Tibial nerve (tissue), 4 donors: ENCODE measurements around the gene SMIM23. TPM values are rescaled to one million over a fixed set of nuclear protein-coding genes. Genes with fewer than 3 reads are reported as not detected.

ENCODE experiments used
- DNase-seq, 2 donors: peaks; one replicate each; pipeline ENCODE4 v3.0.0-alpha.2; 2019; ENCODE audit warnings: low spot score in 2 of 2
- H3K27ac ChIP-seq, 4 donors: fragments of 200-600 bp; sonication (generic) in 3 of 4; one replicate each; pipeline ENCODE4 v1.5.1; 2017 to 2019; ENCODE audit warnings: mild to moderate bottlenecking in 1 of 4
- H3K27me3 ChIP-seq, 2 donors: fragments of 200-600 bp; sonication (generic) in 1 of 2; one replicate each; pipeline versions ENCODE4 v1.5.1 to v1.6.0; 2017 to 2019
- H3K36me3 ChIP-seq, 3 donors: fragments of 200-600 bp; sonication (generic); one replicate each; pipeline ENCODE4 v1.5.1; 2018 to 2019
- H3K4me1 ChIP-seq, 4 donors: fragments of 200-600 bp; sonication (generic) in 3 of 4; one replicate each; pipeline ENCODE4 v1.5.1; 2017 to 2019
- H3K4me3 ChIP-seq, 4 donors: fragments of 200-600 bp; sonication (generic) in 3 of 4; one replicate each; pipeline ENCODE4 v1.5.1; 2017 to 2019; ENCODE audit warnings: mild to moderate bottlenecking in 1 of 4, moderate library complexity in 1 of 4
- H3K9me3 ChIP-seq, 4 donors: fragments of 200-600 bp; sonication (generic) in 3 of 4; one replicate each; pipeline ENCODE4 v1.5.1; 2017 to 2019
- EP300 ChIP-seq, 2 donors: sonication (generic); formaldehyde crosslinking; IDR thresholded peaks; one replicate each; pipeline ENCODE4 v1.6.1; 2017; ENCODE audit warnings: antibody characterized with exemption in 2 of 2, mild to moderate bottlenecking in 1 of 2
- POLR2A ChIP-seq, 2 donors: fragments of 450-650 bp; IDR thresholded peaks; one replicate each; pipeline ENCODE4 v1.6.1; 2017; ENCODE audit warnings: antibody characterized with exemption in 2 of 2, mild to moderate bottlenecking in 2 of 2, moderate library complexity in 2 of 2
- WGBS, 2 donors: methylation state at CpG; one replicate each; pipeline ENCODE4 v1.1.5; 2018; 5-methylcytosine and 5-hydroxymethylcytosine counted together
- total RNA-seq, 4 donors: library from RNA; depleted of rRNA; stranded (reverse); fragments of >200 nt; gene quantifications; one replicate each; pipeline ENCODE4 v1.1.0, GENCODE V29; 2016
- TF ChIP-seq, protein P1 (sequence below), 5 experiments: fragments of 200-600 bp in 3 of 5; fragments of 450-650 bp in 2 of 5; sonication (generic) in 3 of 5; IDR thresholded peaks; one replicate each; pipeline ENCODE4 v1.5.1; 2016 to 2019; ENCODE audit warnings: antibody characterized with exemption in 5 of 5, mild to moderate bottlenecking in 3 of 5, moderate library complexity in 2 of 5

Gene SMIM23
- total RNA-seq, 4 donors from 2014 or later: not detected

DNA sequence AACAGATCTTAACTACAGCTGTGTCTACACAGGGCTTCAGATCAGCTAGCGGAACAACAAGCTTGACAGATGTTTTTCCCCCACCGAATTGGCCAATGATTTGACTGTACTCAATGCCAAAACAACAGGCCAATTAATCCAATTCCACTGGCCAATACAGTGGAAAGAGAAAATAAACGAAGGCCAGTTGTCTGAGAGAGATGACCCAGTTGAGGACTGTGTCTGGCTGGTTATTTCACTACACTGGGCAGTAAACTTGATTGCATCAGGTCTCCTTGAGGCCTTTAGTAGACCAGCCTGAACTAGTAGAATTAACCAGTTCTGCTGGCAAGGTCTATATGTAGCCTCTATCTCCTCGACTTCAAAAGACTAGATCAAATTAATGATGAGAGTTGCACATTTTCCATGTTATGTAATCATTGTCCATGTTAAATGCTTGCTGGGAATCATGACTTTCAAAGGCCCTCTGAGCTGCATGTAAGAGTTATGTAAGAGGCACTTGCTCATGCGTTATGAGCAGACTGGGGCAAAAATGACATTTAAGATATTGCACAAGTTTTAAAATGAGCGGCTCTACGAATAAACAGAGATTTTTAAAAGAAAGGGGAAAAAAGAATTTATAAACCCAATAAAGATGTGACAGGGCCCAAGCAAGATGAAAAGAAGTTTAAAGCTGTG, 28.3 kb downstream of the SMIM23 start:
- no peaks in the 10 kb centered on the region for H3K4me1 ChIP-seq
- H3K27ac ChIP-seq: no peak overlapping the region
- H3K4me3 ChIP-seq: no peak overlapping the region
- DNase-seq: no peak
- WGBS, 2 donors: 78 to 86% methylated on average over 7 of the region's 7 CpGs
- TF ChIP-seq POLR2A (IDR thresholded peaks at IDR 0.05): no peak
- TF ChIP-seq, protein P1, sequence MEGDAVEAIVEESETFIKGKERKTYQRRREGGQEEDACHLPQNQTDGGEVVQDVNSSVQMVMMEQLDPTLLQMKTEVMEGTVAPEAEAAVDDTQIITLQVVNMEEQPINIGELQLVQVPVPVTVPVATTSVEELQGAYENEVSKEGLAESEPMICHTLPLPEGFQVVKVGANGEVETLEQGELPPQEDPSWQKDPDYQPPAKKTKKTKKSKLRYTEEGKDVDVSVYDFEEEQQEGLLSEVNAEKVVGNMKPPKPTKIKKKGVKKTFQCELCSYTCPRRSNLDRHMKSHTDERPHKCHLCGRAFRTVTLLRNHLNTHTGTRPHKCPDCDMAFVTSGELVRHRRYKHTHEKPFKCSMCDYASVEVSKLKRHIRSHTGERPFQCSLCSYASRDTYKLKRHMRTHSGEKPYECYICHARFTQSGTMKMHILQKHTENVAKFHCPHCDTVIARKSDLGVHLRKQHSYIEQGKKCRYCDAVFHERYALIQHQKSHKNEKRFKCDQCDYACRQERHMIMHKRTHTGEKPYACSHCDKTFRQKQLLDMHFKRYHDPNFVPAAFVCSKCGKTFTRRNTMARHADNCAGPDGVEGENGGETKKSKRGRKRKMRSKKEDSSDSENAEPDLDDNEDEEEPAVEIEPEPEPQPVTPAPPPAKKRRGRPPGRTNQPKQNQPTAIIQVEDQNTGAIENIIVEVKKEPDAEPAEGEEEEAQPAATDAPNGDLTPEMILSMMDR (IDR thresholded peaks at IDR 0.05): no peak
- TF ChIP-seq EP300 (IDR thresholded peaks at IDR 0.05): no peak
- H3K36me3 ChIP-seq: no peaks in the 10 kb centered on the region
- peaks cover 0 to 41% (median 3%) of the 10 kb centered on the region in 4 donors for H3K9me3 ChIP-seq
- no peaks in the 10 kb centered on the region for H3K27me3 ChIP-seq

DNA sequence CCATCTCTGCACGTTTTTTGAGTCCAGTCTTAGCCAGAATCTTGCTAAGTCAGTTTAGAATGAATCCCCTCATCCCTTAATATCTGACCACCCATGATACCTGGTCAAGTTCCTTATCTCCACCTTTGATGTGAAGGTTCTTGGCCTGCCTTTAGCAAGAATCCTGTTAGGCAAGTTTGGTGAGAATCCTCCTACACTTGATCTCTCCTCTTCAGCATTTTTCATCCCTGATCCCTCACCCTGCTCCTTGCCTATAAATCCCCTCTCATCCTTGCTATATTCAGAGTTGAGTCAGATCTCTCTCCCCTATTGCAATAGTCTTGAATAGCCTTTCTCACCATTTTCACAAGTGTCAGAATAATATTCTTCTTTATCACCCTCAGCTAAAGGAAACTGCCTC, 31.0 kb downstream of the SMIM23 start:
- Histone ChIP-seq H3K4me3 (no peak overlapping the region), H3K36me3 (no peaks in the 10 kb centered on the region), H3K4me1 (no peaks in the 10 kb centered on the region), H3K27ac (no peak overlapping the region), H3K27me3 (no peaks in the 10 kb centered on the region), H3K9me3 (peaks cover 0 to 14% (median 0%) of the 10 kb centered on the region in 4 donors)
- no peak for DNase-seq
- TF ChIP-seq EP300 (IDR thresholded peaks at IDR 0.05) (no peak), POLR2A (IDR thresholded peaks at IDR 0.05) (no peak)
- TF ChIP-seq, protein P1 (IDR thresholded peaks at IDR 0.05): no peak
- WGBS, 2 donors: 20 to 52% methylated on average over 1 of the region's 1 CpG

DNA sequence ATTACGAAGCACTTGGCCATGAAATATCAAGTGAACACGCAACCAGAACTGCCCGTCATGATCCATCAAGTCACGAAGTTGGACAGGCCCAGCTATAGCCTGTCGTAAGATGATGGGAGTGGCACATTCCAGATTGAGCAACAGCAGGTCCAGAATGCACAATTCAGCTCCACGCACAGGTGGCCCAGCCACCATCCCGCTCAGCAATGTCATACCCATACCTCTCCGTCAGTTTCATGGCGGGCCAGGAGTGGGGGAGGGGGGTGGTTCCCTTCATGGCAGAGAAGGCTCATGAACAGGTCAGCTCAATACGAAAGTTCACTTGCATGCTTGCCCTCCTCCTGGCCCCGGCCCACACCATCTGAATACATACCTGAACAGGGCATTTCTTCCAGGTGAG, 34.9 kb downstream of the SMIM23 start:
- WGBS, 2 donors: 94 to 96% methylated on average over 11 of the region's 11 CpGs
- no peak for DNase-seq
- Histone ChIP-seq H3K4me3 (no peak overlapping the region), H3K9me3 (no peaks in the 10 kb centered on the region), H3K4me1 (no peaks in the 10 kb centered on the region), H3K27me3 (no peaks in the 10 kb centered on the region), H3K27ac (no peak overlapping the region), H3K36me3 (no peaks in the 10 kb centered on the region)
- TF ChIP-seq POLR2A (IDR thresholded peaks at IDR 0.05) (no peak), EP300 (IDR thresholded peaks at IDR 0.05) (no peak)
- TF ChIP-seq, protein P1 (IDR thresholded peaks at IDR 0.05): no peak

DNA sequence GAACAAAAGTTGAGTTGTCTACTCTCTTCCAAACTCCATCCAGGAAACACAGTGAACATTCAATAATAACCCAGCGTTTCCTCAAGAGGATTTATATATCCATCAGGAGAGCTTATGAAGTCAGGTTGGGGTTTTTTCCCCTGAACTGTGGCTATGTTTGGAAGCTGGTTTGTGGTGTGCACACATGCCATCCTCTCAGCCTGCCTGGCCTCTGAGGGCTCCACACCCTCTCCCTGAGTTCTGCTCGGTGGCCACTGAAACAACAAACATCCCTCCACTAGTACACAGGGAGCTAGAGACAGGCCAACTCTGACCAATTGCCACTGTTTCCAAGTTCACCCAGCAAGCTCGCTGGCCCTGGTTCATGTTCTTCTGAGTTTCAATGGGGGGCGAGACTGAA, 35.7 kb downstream of the SMIM23 start:
- TF ChIP-seq, protein P1 (IDR thresholded peaks at IDR 0.05): no peak
- TF ChIP-seq EP300 (IDR thresholded peaks at IDR 0.05) (no peak), POLR2A (IDR thresholded peaks at IDR 0.05) (no peak)
- no peaks in the 10 kb centered on the region for H3K36me3 ChIP-seq
- H3K27ac ChIP-seq: no peak overlapping the region
- H3K27me3 ChIP-seq: no peaks in the 10 kb centered on the region
- no peak for DNase-seq
- H3K9me3 ChIP-seq: no peaks in the 10 kb centered on the region
- H3K4me1 ChIP-seq: no peaks in the 10 kb centered on the region
- 65 to 73% methylated on average over 4 of the region's 4 CpGs for WGBS, 2 donors
- no peak overlapping the region for H3K4me3 ChIP-seq

DNA sequence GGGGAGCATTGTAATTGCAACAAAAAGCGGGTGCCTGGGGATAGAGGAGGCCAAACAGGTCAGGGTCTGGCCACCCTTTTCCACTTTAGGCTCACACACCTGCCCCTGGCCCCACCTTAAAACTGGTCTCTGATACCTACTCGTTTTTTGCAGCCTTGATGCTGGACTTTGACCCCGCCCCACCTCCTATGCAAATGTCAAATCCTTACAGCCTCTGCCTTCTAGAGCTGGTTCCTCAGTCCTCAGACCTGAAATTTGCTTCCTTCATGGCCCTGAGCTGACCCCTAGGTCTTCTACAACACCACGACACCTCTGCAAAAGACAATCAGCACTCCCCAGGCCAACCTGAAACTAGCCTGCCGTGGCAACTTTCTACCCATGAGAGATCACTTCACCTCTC, 37.7 kb downstream of the SMIM23 start:
- Histone ChIP-seq H3K9me3 (no peaks in the 10 kb centered on the region), H3K27ac (no peak overlapping the region), H3K27me3 (no peaks in the 10 kb centered on the region), H3K4me3 (no peak overlapping the region), H3K36me3 (no peaks in the 10 kb centered on the region), H3K4me1 (no peaks in the 10 kb centered on the region)
- no peak for DNase-seq
- WGBS, 2 donors: 56 to 68% methylated on average over 5 of the region's 5 CpGs
- TF ChIP-seq POLR2A (IDR thresholded peaks at IDR 0.05) (no peak), EP300 (IDR thresholded peaks at IDR 0.05) (no peak)
- TF ChIP-seq, protein P1 (IDR thresholded peaks at IDR 0.05): no peak
